G401 (cell line): ENCODE measurements around the gene DUSP28. TPM values are rescaled to one million over a fixed set of nuclear protein-coding genes. Genes with fewer than 3 reads are reported as not detected.

Experiments
- DNase-seq: peaks from one replicate; pipeline ENCODE4 v3.0.0-alpha.2; 2015; ENCODE audit warnings: low spot score
- in situ Hi-C: cut with HindIII; loops from 2 replicates; pipeline ENCODE4 v1.10.0; 2016; ENCODE audit warnings: low sequenced_read_pairs, mixed read lengths
- total RNA-seq: library from RNA; depleted of rRNA; stranded (reverse); fragments of >200 nt; shearing (Covaris generic); gene quantifications from 2 replicates; pipeline ENCODE4 v1.2.3, GENCODE V29; 2014; rRNA removed

DUSP28 gene
- total RNA-seq, 1 experiment from 2014 or later, result 4.9 TPM

DNA sequence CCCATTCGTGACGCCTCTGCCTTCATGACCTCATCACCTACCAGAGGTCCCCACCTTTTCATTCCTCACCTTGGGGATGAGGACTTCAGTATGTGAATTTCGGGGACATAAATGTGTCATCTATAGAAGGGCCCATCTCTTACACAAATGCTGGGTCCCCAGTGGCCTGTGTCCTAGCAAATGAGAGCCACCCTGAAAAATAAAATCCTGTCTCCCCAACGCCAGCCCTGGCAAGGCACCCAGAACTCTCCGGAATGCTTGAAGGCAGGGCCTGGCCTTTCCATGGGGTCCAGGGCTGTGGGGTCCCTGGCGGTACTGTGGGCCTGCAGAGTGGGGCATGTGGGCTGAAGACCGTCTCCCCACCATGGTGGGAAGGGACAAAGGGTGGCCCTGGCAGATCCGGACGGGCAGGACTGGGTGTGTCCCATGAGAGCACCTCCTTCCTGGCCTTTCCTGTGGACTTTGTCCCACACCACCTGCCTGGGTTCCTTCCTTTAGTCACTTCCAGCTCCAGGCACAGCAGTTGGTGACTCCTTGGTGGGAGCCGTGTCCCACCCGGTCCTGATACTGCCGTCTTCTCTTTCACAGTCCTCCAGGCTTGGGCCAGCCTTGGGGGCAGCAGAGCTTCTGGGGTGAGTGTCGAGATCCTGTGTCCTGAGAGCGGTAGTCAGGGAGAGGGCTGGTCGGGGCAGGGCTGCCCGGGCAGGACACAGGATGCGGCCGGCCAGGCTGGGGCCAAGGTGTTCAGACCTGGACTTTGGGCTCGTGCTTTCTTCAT is 45.0 kb downstream of the DUSP28 start:
- no peak for DNase-seq
- in situ Hi-C loops, result no loop called here

DNA sequence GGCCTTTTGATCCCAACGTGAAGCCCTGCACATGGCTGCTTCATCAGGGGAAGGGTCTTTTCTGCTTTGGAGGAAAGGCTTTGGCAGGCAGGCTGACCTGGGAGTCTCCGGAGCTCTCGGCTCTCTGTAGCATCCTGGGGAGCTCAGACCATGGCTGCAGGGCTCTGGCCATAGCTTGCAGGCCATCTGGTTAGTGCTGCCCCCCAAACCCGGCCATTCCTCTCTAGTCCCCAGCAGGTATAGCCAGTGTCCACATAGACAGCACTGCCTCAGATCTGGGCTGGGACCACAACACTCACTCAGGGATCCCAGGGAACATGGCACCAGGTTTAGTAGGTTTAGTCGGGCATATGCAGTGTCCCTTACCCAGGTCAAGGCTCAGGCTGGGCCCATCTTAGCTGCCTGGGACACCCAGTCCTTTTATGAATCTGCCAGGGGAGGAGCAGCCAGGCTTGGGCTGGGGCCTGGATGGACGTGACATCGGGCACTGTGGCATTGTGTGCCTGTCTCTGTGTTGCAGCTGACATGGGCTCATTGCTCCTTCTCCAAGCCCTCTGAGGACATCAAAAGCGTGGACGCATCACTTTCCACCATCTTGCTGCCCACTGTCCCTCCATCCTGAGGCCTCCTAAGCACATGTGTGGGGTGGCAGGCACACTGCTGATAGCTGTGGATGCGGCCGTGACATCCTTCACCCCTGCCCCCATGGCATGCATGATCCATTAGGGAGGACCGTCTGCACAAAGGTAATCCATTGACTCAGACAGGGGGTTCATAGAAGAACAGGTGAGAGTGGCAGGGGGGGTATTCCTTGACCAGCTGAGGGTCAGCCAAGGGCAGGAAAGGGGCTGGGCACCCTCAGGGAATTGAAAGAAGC is 45.9 kb downstream of the DUSP28 start:
- in situ Hi-C loops, result no loop called here
- no peak for DNase-seq

DNA sequence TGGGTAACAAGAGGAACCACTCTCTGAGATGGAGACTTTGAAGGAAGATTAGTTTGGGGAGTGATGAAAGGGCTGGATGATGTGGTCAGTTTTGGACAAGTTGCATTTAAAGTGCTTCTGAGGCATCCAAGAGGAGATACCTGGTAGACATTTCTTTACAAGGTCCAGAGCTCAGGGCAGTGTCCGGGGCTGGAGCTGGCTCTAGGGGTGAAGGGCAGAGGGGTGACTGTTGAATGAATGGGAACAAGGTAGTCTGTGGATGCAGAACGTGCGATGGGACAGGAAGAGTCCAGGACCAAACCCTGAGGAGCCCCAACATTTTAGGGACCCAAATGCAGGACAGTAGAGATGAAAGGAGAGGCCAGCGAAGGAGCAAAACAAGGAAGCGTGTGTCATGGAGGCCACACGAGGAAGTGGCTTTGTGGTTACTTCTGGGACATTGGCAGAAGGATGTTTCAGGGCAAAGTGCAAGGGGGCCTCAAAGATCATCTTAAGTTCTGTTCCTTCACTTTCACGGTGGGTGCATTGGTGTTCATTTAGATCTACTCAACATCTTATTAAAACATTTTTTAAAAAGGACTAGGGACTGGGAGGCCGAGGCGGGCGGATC is 51.5 kb downstream of the DUSP28 start:
- in situ Hi-C loops, result no loop called here

More for the DNA sequence above, 51.5 kb downstream of the DUSP28 start:
- no peak for DNase-seq

Other genes starting within 250 kb of the DUSP28 start
- gene GPC1, start 124.7 kb upstream of the DUSP28 start, total RNA-seq, result 35.8 and 39.1 TPM in 2 replicates
- gene ANKMY1, start 2.4 kb upstream of the DUSP28 start, total RNA-seq, result 8.6 and 14.7 TPM in 2 replicates
- 3.3 and 5.6 TPM in 2 replicates for gene RNPEPL1, start 8.1 kb downstream of the DUSP28 start, total RNA-seq
- 37.6 and 43.0 TPM in 2 replicates for gene CAPN10, start 26.4 kb downstream of the DUSP28 start, total RNA-seq
- gene GPR35, start 65.1 kb downstream of the DUSP28 start, total RNA-seq, result 0.86 TPM in 1 of 2 replicates, not detected in the other
- not detected in 2 replicates for gene AQP12B, start 122.5 kb downstream of the DUSP28 start, total RNA-seq
- not detected in 2 replicates for gene AQP12A, start 131.5 kb downstream of the DUSP28 start, total RNA-seq